GM12878 (cell line): ENCODE measurements around the gene TRAF5. TPM values are rescaled to one million over a fixed set of nuclear protein-coding genes. Genes with fewer than 3 reads are reported as not detected.

ENCODE experiments used
- ATAC-seq: fragments of 200-7000 bp; cut with Tn5 transposase; 3 replicates; pipeline ENCODE4 v1.9.1; 2020; ENCODE audit warnings: mild to moderate bottlenecking, moderate library complexity
- BruUV-seq: library from RNA; stranded (reverse); fragments of 400-500 nt; replicated peaks from 2 replicates; lab custom pipeline; 2021; lab: Mats Ljungman, UMichigan
- CTCF ChIA-PET: fragments of 300-600 bp; sonication (Branson Sonifier 250); formaldehyde crosslinking; extraction: SDS; loops from one replicate; lab custom pipeline; 2021; ENCODE audit warnings: inconsistent platforms; lab: Yijun Ruan, JAX
- POLR2A ChIA-PET: fragments of 350-600 bp; formaldehyde crosslinking; extraction: SDS; loops from one replicate; lab custom pipeline; 2021; ENCODE audit warnings: inconsistent platforms; lab: Charles Lee
- RAD21 ChIA-PET: fragments of 300-600 bp; sonication (Branson Sonifier 250); formaldehyde crosslinking; loops from one replicate; lab custom pipeline; 2023; ENCODE audit warnings: antibody characterized with exemption; ENCODE audit not compliant: unreplicated experiment; lab: Charles Lee
- SMC1A ChIA-PET: fragments of 300-600 bp; sonication (Branson Sonifier 250); formaldehyde crosslinking; loops from one replicate; lab custom pipeline; 2023; ENCODE audit not compliant: unreplicated experiment, uncharacterized antibody; lab: Charles Lee
- DNase-seq: peaks from one replicate; pipeline ENCODE4 v3.0.0-alpha.2; 2011; ENCODE audit warnings: low read depth, low spot score
- FAIRE-seq: peaks from 3 replicates; lab custom pipeline; 2011; peaks lifted over from hg19 to GRCh38; lab: Jason Lieb, UNC
- H2AFZ ChIP-seq: 2 replicates; pipeline ENCODE4 v1.6.0; 2011; ENCODE audit warnings: low read depth, low read length, control low read depth; ENCODE audit not compliant: control insufficient read depth
- H3K27ac ChIP-seq: 2 replicates; pipeline ENCODE4 v1.5.1; 2011; ENCODE audit warnings: control low read depth; ENCODE audit not compliant: control insufficient read depth, insufficient read depth
- H3K27me3 ChIP-seq, 2 experiments: replicated peaks in 1 of 2; 2 replicates each; pipeline versions ENCODE4 v1.6.0 to v1.6.1; 2011; ENCODE audit warnings: low read length in 1 of 2; ENCODE audit not compliant: control insufficient read depth in 2 of 2, insufficient read depth in 2 of 2
- H3K36me3 ChIP-seq, 2 experiments: 2 replicates each; pipeline ENCODE4 v1.5.1; 2011; ENCODE audit warnings: low read length in 1 of 2; ENCODE audit not compliant: control insufficient read depth in 2 of 2, insufficient read depth in 2 of 2
- H3K4me1 ChIP-seq: 2 replicates; pipeline ENCODE4 v1.6.1; 2011; ENCODE audit warnings: mild to moderate bottlenecking, low read length, moderate library complexity, mixed read lengths; ENCODE audit not compliant: control insufficient read depth, insufficient read depth
- H3K4me2 ChIP-seq: 2 replicates; pipeline ENCODE4 v1.6.0; 2011; ENCODE audit warnings: control low read depth; ENCODE audit not compliant: control insufficient read depth, insufficient read depth
- H3K4me3 ChIP-seq: fragments of 200-600 bp; sonication (generic); 2 replicates; pipeline ENCODE4 v1.5.1; 2016
- H3K79me2 ChIP-seq: 2 replicates; pipeline ENCODE4 v1.6.0; 2011; ENCODE audit warnings: low read length; ENCODE audit not compliant: control insufficient read depth, insufficient read depth
- H3K9ac ChIP-seq: 2 replicates; pipeline ENCODE4 v1.8.0; 2011; ENCODE audit warnings: low read length, control low read depth, mixed read lengths; ENCODE audit not compliant: control insufficient read depth, insufficient read depth
- H3K9me3 ChIP-seq: replicated peaks from 3 replicates; pipeline ENCODE4 v1.5.1; 2011; ENCODE audit warnings: mild to moderate bottlenecking, low read length; ENCODE audit not compliant: control insufficient read depth, insufficient read depth
- H4K20me1 ChIP-seq: 2 replicates; pipeline ENCODE4 v1.6.0; 2011; ENCODE audit not compliant: control insufficient read depth, insufficient read depth
- ASH2L ChIP-seq: fragments of 300-600, 200-600 bp; sonication (generic); IDR thresholded peaks from 2 replicates; pipeline ENCODE4 v1.6.1; 2017; ENCODE audit warnings: low read depth, mild to moderate bottlenecking, borderline replicate concordance
- EGR1 ChIP-seq, 2 experiments: IDR thresholded peaks; 1 replicate in 1 of 2; 2 replicates in 1 of 2; pipeline ENCODE4 v1.6.1; 2011 to 2012; ENCODE audit warnings: low read depth in 2 of 2, low read length in 2 of 2, borderline replicate concordance in 1 of 2, mild to moderate bottlenecking in 1 of 2, moderate library complexity in 1 of 2
- EZH2 ChIP-seq: IDR thresholded peaks from 2 replicates; pipeline ENCODE4 v1.6.1; 2012; ENCODE audit warnings: low read depth, mild to moderate bottlenecking, control low read depth, inconsistent platforms, low read length, borderline replicate concordance; ENCODE audit not compliant: control insufficient read depth
- FOXK2 ChIP-seq: fragments of 450-650 bp; IDR thresholded peaks from 2 replicates; pipeline ENCODE4 v1.6.1; 2017; ENCODE audit warnings: mild to moderate bottlenecking, moderate library complexity
- IKZF2 ChIP-seq, 2 experiments: fragments of 450-650 bp; IDR thresholded peaks; 2 replicates each; pipeline ENCODE4 v1.6.1; 2017; ENCODE audit warnings: mild to moderate bottlenecking in 2 of 2, moderate library complexity in 2 of 2
- KDM1A ChIP-seq: fragments of 200-600 bp; sonication (generic); IDR thresholded peaks from 2 replicates; pipeline ENCODE4 v1.6.1; 2016; ENCODE audit warnings: borderline replicate concordance
- NBN ChIP-seq: fragments of 450-650 bp; IDR thresholded peaks from 2 replicates; pipeline ENCODE4 v1.6.1; 2016
- NR2C2 ChIP-seq: IDR thresholded peaks from 2 replicates; pipeline ENCODE4 v1.6.1; 2011; ENCODE audit warnings: borderline replicate concordance, low read depth; ENCODE audit not compliant: control insufficient read depth, insufficient read length
- PAX5 ChIP-seq: IDR thresholded peaks from 2 replicates; pipeline ENCODE4 v1.6.1; 2011; ENCODE audit warnings: low read depth, low read length, borderline replicate concordance
- PML ChIP-seq: IDR thresholded peaks from 2 replicates; pipeline ENCODE4 v1.6.1; 2012; ENCODE audit warnings: low read length, inconsistent platforms
- RCOR1 ChIP-seq: conservative IDR thresholded peaks from 2 replicates; pipeline ENCODE4 v1.6.1; 2012; ENCODE audit warnings: low read depth, low read length, improper control_type of control experiment
- RELA ChIP-seq: fragments of 450-650 bp; IDR thresholded peaks from 2 replicates; pipeline ENCODE4 v1.8.0; 2014; ENCODE audit warnings: borderline replicate concordance; ENCODE audit not compliant: partially characterized antibody
- SIN3A ChIP-seq: IDR thresholded peaks from 2 replicates; pipeline ENCODE4 v1.6.1; 2012; ENCODE audit warnings: low read depth, low read length, improper control_type of control experiment
- SUPT20H ChIP-seq: IDR thresholded peaks from 2 replicates; pipeline ENCODE4 v1.6.1; 2011; ENCODE audit warnings: low read depth, mild to moderate bottlenecking, low read length, moderate library complexity, borderline replicate concordance; ENCODE audit not compliant: control insufficient read depth
- TAF1 ChIP-seq: IDR thresholded peaks from 2 replicates; pipeline ENCODE4 v1.6.1; 2011; ENCODE audit warnings: mild to moderate bottlenecking, low read depth, low read length, borderline replicate concordance
- ZNF24 ChIP-seq: fragments of 450-650 bp; IDR thresholded peaks from 2 replicates; pipeline ENCODE4 v1.6.1; 2017; ENCODE audit warnings: antibody characterized with exemption, mild to moderate bottlenecking
- ZZZ3 ChIP-seq: IDR thresholded peaks from 2 replicates; pipeline ENCODE4 v1.6.1; 2011; ENCODE audit warnings: low read depth; ENCODE audit not compliant: control insufficient read depth, insufficient read length
- WGBS: methylation state at CpG from one replicate; pipeline ENCODE4 v1.1.6; 2016; ENCODE audit warnings: low lambda C conversion rate; ENCODE audit not compliant: insufficient replicate concordance, insufficient coverage; ENCODE audit errors: missing lambda C conversion rate; 5-methylcytosine and 5-hydroxymethylcytosine counted together
- in situ Hi-C: fragments of 300-500 bp; cut with MboI; formaldehyde crosslinking; loops from 9 replicates; pipeline ENCODE4 v1.14.3; 2018; ENCODE audit warnings: mixed read lengths
- intact Hi-C: fragments of 100-400 bp; cut with micrococcal nuclease; formaldehyde crosslinking; loops from one replicate; pipeline ENCODE4 v1.14.2; 2022; ENCODE audit not compliant: unreplicated experiment
- polyA plus RNA-seq, 11 experiments: library from polyadenylated mRNA; depleted of rRNA in 4 of 11; unstranded in 6 of 11; stranded (reverse) in 5 of 11; fragments of >200 nt; fragmentation: Nextera tagmentation in 4 of 11; fragmentation: Illumina TruSeq in 1 of 11; extraction: Ambion mirVana in 4 of 11; extraction: Trizol in 1 of 11; gene quantifications; 1 replicate in 1 of 11; 2 replicates in 10 of 11; pipeline versions ENCODE4 v1.2.1 to v1.2.3, GENCODE V29; 2011 to 2016; ENCODE audit warnings: inconsistent platforms in 2 of 11, missing spikeins in 2 of 11, low read depth in 1 of 11
- total RNA-seq, 4 experiments: library from RNA; depleted of rRNA in 3 of 4; stranded (reverse); fragments of >200 nt in 3 of 4; fragmentation: Illumina TruSeq in 1 of 4; extraction: Trizol in 1 of 4; gene quantifications; 2 replicates each; pipeline versions ENCODE4 v1.2.1 to v1.2.3, GENCODE V29; 2013 to 2021
- TF ChIP-seq, protein P1 (sequence below): IDR thresholded peaks from 2 replicates; pipeline ENCODE4 v1.6.1; 2012; ENCODE audit warnings: low read depth, low read length, improper control_type of control experiment

TRAF5 gene
- total and polyA plus RNA-seq, 10 of the 15 experiments (the other 5 are each of a cell fraction or from before 2014, with no cell fraction given), result 10.6 to 36.5 (median 26.3) TPM

DNA sequence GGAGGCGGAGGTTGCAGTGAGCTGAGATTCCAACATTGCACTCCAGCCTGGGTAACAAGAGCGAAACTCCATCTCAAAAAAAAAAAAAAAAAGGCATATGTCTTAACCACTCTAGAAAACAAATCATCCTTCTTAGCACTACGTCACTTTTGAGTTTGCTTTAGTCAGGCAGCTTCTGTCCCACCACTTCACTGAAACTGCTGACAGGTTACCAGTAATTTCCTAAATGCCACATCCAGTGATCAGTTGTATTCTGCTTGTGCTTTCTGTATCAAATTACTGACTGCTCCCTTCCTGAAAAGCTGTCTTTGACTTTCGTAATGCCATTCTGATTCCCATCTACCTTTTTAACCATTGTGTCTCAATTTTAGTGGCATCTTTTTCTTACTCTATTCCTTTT lies 45.7 kb upstream of the TRAF5 start (continued):
- TF ChIP-seq TAF1 (no peak), RCOR1 (no peak), NR2C2 (no peak), PML (no peak)
- TF ChIP-seq, protein P1, sequence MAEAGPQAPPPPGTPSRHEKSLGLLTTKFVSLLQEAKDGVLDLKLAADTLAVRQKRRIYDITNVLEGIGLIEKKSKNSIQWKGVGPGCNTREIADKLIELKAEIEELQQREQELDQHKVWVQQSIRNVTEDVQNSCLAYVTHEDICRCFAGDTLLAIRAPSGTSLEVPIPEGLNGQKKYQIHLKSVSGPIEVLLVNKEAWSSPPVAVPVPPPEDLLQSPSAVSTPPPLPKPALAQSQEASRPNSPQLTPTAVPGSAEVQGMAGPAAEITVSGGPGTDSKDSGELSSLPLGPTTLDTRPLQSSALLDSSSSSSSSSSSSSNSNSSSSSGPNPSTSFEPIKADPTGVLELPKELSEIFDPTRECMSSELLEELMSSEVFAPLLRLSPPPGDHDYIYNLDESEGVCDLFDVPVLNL, result no peak

DNA sequence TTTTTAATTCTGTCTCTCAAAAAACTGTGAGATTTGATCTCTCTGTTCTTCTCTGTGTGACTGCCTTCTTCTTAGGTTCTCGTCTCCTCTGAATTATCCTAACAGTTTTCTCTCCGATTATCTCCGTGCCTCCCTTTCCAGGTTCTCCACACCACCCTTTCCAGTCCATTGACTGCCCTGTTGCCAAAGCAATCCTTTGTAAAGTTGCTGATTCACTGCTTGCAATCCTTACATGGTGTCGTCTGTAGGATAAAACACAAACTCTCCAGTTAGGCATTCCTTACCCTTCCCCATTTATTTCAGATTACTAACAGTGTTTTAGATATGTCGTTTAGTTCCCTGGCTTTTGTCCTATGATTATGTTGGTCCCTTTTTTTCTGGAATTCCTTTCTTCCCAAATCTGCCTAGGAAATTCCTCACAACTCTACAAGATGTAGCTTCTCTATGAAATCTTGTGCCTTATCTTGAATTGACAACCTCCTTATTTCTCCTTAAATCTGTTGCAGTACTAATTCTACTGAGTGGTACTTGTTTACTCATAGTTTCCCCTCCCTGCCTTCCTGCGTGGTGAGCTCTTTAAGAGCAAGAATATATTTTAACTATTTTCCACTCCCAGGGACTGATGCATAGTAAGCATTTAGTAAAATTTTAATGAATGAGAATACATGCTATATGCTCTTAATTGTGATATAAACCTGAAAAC lies 45.2 kb upstream of the TRAF5 start:
- FAIRE-seq (no peak), DNase-seq (no peak), ATAC-seq (no peak)
- ChIA-PET POLR2A (no interaction called here), CTCF (interaction anchor here (1.1 kb wide), 1 partner anchor 18 kb away, joined by 3 read pairs; no protein-coding TSS in a partner anchor), RAD21 (no interaction called here), SMC1A (interaction anchor here (1.0 kb wide), 1 partner anchor 9 kb away, joined by 4 read pairs; no protein-coding TSS in a partner anchor)
- intact Hi-C loops, result no loop called here
- no peak overlapping the region for H3K4me2 ChIP-seq
- H3K9ac ChIP-seq, result no peak overlapping the region
- H3K36me3 ChIP-seq, result peaks cover 0 to 16% of the 10 kb centered on the region in 2 experiments; a peak in 2 of 4 replicates
- no peaks in the 10 kb centered on the region for H3K9me3 ChIP-seq
- H3K4me1 ChIP-seq, result no peaks in the 10 kb centered on the region
- H3K27ac ChIP-seq, result no peak overlapping the region
- H4K20me1 ChIP-seq, result no peaks in the 10 kb centered on the region
- in situ Hi-C loops, result no loop called here
- WGBS, result 83% methylated on average over 6 of the region's 6 CpGs
- no peak overlapping the region for H2AFZ ChIP-seq
- no TSS peak for BruUV-seq
- H3K4me3 ChIP-seq, result no peak overlapping the region
- TF ChIP-seq SIN3A (no peak), ZZZ3 (no peak), PAX5 (no peak), RELA (no peak), NBN (no peak), FOXK2 (no peak), IKZF2 (IDR thresholded peaks at IDR 0.05) (no peak), KDM1A (no peak), ASH2L (no peak), SUPT20H (no peak), EGR1 (IDR thresholded peaks at IDR 0.05; ENCODE audit: borderline replicate concordance in 1 of 2, low read depth in 2 of 2, low read length in 2 of 2) (no peak), EZH2 (no peak), ZNF24 (no peak)
- no peaks in the 10 kb centered on the region for H3K27me3 ChIP-seq
- H3K79me2 ChIP-seq, result no peaks in the 10 kb centered on the region
